ENCODE data around the gene SHC3. TPM values are rescaled to one million over a fixed set of nuclear protein-coding genes. Genes with fewer than 3 reads are reported as not detected.

SHC3 gene
- total RNA-seq, 4 donors from 2014 or later: 0.38 to 9.3 (median 4.4) TPM

DNA sequence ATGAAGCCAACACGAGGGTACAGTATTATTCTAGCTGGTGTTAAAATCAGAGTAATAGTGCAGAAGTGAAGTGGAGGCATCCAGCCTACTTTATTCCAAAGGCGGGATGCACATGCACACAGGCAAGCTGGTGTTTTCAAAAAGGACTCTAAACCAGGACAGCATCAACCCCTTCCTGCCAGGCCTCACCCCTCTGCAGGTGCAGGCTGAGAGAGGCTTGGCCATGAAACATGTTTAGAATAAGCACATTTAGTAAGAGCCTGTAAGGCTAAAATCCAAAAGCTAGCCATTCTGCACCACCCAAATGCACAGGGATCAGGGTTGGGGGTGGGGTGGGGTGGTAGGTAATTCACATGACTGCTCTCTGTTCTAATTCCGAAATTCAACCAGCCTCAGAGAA, 71.2 kb downstream of the SHC3 start:
- intact Hi-C loops (cut with DNase I): no loop called here
- no peak for TF ChIP-seq POLR2A (IDR thresholded peaks at IDR 0.05)
- TF ChIP-seq, protein P1, sequence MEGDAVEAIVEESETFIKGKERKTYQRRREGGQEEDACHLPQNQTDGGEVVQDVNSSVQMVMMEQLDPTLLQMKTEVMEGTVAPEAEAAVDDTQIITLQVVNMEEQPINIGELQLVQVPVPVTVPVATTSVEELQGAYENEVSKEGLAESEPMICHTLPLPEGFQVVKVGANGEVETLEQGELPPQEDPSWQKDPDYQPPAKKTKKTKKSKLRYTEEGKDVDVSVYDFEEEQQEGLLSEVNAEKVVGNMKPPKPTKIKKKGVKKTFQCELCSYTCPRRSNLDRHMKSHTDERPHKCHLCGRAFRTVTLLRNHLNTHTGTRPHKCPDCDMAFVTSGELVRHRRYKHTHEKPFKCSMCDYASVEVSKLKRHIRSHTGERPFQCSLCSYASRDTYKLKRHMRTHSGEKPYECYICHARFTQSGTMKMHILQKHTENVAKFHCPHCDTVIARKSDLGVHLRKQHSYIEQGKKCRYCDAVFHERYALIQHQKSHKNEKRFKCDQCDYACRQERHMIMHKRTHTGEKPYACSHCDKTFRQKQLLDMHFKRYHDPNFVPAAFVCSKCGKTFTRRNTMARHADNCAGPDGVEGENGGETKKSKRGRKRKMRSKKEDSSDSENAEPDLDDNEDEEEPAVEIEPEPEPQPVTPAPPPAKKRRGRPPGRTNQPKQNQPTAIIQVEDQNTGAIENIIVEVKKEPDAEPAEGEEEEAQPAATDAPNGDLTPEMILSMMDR (IDR thresholded peaks at IDR 0.05): no peak
- Histone ChIP-seq H3K4me3 (no peak overlapping the region), H3K4me1 (no peaks in the 10 kb centered on the region), H3K9me3 (no peaks in the 10 kb centered on the region), H3K27me3 (no peaks in the 10 kb centered on the region), H3K36me3 (no peaks in the 10 kb centered on the region), H3K27ac (no peak overlapping the region)
- 69 to 86% methylated on average over 1 to 2 of the region's 3 CpGs for WGBS, 2 donors
- DNase-seq: no peak

DNA sequence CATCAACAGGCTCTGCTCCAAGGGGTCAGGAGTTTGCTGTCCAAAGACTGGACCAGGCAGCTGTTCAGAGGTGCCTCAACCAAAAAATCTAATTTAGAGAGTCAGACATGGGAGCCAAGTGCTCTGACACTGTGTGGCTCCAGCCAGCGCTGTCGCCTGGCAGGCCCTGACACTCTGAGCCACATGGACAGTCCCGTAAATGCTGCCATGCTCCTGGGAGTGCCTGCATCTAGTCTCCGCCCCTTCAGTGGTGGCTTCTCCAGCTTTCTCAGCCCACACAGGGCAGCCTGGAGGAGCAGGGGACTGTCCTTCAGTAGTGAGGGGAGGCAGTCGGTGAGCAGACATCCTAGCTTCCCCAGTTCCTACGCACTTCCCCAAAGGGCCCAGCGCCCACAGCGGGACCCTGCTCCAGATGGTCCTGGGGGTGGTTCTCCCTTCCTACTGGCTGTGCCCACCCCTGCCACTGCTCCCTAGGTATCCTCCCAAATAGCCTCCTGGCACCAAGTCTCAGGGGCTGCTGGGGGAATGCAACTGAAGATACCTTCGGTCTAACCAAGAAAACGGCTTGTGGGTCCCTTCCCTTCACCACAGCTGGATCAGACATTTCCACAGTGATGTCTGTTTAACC, 72.3 kb downstream of the SHC3 start:
- no peak overlapping the region for H3K27ac ChIP-seq
- H3K27me3 ChIP-seq: no peaks in the 10 kb centered on the region
- H3K4me3 ChIP-seq: no peak overlapping the region
- H3K36me3 ChIP-seq: no peaks in the 10 kb centered on the region
- H3K9me3 ChIP-seq: no peaks in the 10 kb centered on the region
- TF ChIP-seq, protein P1 (IDR thresholded peaks at IDR 0.05): no peak
- intact Hi-C loops (cut with DNase I): no loop called here
- DNase-seq: no peak
- 89 to 95% methylated on average over 4 to 7 of the region's 10 CpGs for WGBS, 2 donors
- no peaks in the 10 kb centered on the region for H3K4me1 ChIP-seq

GRCh38 chr9:89104821-89105220, 73.8 kb downstream of the SHC3 start:
- 78 to 81% methylated on average over 4 of the region's 4 CpGs for WGBS, 2 donors
- Histone ChIP-seq H3K4me3 (no peak overlapping the region), H3K9me3 (no peaks in the 10 kb centered on the region), H3K4me1 (no peaks in the 10 kb centered on the region), H3K36me3 (no peaks in the 10 kb centered on the region), H3K27ac (no peak overlapping the region), H3K27me3 (no peaks in the 10 kb centered on the region)
- no peak for TF ChIP-seq POLR2A (IDR thresholded peaks at IDR 0.05)
- TF ChIP-seq, protein P1 (IDR thresholded peaks at IDR 0.05): no peak
- no peak for DNase-seq
- intact Hi-C loops (cut with DNase I): no loop called here

DNA sequence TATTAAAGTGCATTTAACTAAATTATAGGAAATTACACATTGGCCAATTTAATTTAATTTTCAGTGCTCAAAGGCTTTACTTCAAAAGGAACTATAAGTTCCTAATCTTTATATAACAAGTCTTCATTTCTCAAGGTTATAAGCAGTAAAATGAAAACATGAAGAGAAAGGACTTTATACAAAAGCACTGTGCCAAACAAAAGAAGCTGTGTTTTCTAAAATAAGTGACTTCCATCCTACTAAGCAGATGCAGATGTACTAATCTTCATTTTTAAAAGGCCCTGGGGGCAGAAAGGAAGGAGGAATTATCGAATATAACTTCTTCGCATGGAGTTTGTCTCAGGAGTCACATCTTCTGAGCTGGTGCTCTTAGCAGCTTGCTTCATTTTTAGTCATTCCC, 81.4 kb downstream of the SHC3 start:
- Histone ChIP-seq H3K4me3 (no peak overlapping the region), H3K9me3 (no peaks in the 10 kb centered on the region), H3K36me3 (no peaks in the 10 kb centered on the region), H3K27ac (no peak overlapping the region), H3K27me3 (no peaks in the 10 kb centered on the region), H3K4me1 (no peaks in the 10 kb centered on the region)
- TF ChIP-seq, protein P1 (IDR thresholded peaks at IDR 0.05): no peak
- no peak for TF ChIP-seq POLR2A (IDR thresholded peaks at IDR 0.05)
- intact Hi-C loops (cut with DNase I): no loop called here
- 85 to 94% methylated on average over 2 of the region's 2 CpGs for WGBS, 2 donors
- no peak for DNase-seq

GRCh38 chr9:89096807-89097206, 81.8 kb downstream of the SHC3 start:
- Histone ChIP-seq H3K27ac (no peak overlapping the region), H3K27me3 (no peaks in the 10 kb centered on the region), H3K4me3 (no peak overlapping the region), H3K36me3 (no peaks in the 10 kb centered on the region), H3K4me1 (no peaks in the 10 kb centered on the region), H3K9me3 (no peaks in the 10 kb centered on the region)
- no peak for TF ChIP-seq POLR2A (IDR thresholded peaks at IDR 0.05)
- TF ChIP-seq, protein P1 (IDR thresholded peaks at IDR 0.05): no peak
- intact Hi-C loops (cut with DNase I): no loop called here
- WGBS, 2 donors: 88% methylated on average over 5 to 7 of the region's 7 CpGs
- DNase-seq: no peak

Measured in esophagus squamous epithelium (tissue), 5 donors.